ENCODE data around the gene ANKRD29. TPM values are rescaled to one million over a fixed set of nuclear protein-coding genes. Genes with fewer than 3 reads are reported as not detected.

The ANKRD29 gene
- total RNA-seq, 3 donors from 2014 or later: 1.5 to 3.3 (median 1.9) TPM

- Histone ChIP-seq H3K36me3 (ENCODE audit: low read depth) (no peaks in the 10 kb centered on the region), H3K9me3 (no peaks in the 10 kb centered on the region), H3K4me1 (ENCODE audit: low read depth) (peaks cover 4% of the 10 kb centered on the region), H3K4me3 (no peak overlapping the region)
- DNase-seq (no peak), ATAC-seq (no peak)
- TF ChIP-seq CTCF (IDR thresholded peaks at IDR 0.05): no peak
- intact Hi-C loops (cut with DNase I, micrococcal nuclease): no loop called here
Observed at GRCh38 chr18:23683155-23683554, 20.4 kb upstream of the ANKRD29 start.

- H3K4me3 ChIP-seq: no peak overlapping the region
- DNase-seq (no peak), ATAC-seq (no peak)
- H3K4me1 ChIP-seq (ENCODE audit: low read depth): peaks cover 4% of the 10 kb centered on the region
- no peaks in the 10 kb centered on the region for H3K36me3 ChIP-seq (ENCODE audit: low read depth)
- intact Hi-C loops (cut with DNase I, micrococcal nuclease): no loop called here
- TF ChIP-seq CTCF (IDR thresholded peaks at IDR 0.05): no peak
- no peaks in the 10 kb centered on the region for H3K9me3 ChIP-seq
Observed at GRCh38 chr18:23682472-23682871, 19.8 kb upstream of the ANKRD29 start.

GRCh38 chr18:23682045-23682444 lies 19.3 kb upstream of the ANKRD29 start:
- no peak for TF ChIP-seq CTCF (IDR thresholded peaks at IDR 0.05)
- ATAC-seq (no peak), DNase-seq (no peak)
- intact Hi-C loops (cut with DNase I, micrococcal nuclease): no loop called here
- no peaks in the 10 kb centered on the region for H3K9me3 ChIP-seq
- H3K4me3 ChIP-seq: no peak overlapping the region
- H3K36me3 ChIP-seq (ENCODE audit: low read depth): no peaks in the 10 kb centered on the region
- H3K4me1 ChIP-seq (ENCODE audit: low read depth): peaks cover 4% of the 10 kb centered on the region

- DNase-seq (no peak), ATAC-seq (no peak)
- Histone ChIP-seq H3K4me3 (no peak overlapping the region), H3K9me3 (no peaks in the 10 kb centered on the region), H3K36me3 (ENCODE audit: low read depth) (no peaks in the 10 kb centered on the region), H3K4me1 (ENCODE audit: low read depth) (no peaks in the 10 kb centered on the region)
- intact Hi-C loops (cut with DNase I, micrococcal nuclease): no loop called here
- TF ChIP-seq CTCF (IDR thresholded peaks at IDR 0.05): no peak
Observed at GRCh38 chr18:23675896-23676295, 13.2 kb upstream of the ANKRD29 start.

- ATAC-seq (no peak), DNase-seq (no peak)
- Histone ChIP-seq H3K4me1 (ENCODE audit: low read depth) (no peaks in the 10 kb centered on the region), H3K4me3 (no peak overlapping the region), H3K9me3 (no peaks in the 10 kb centered on the region), H3K36me3 (ENCODE audit: low read depth) (no peaks in the 10 kb centered on the region)
- no peak for TF ChIP-seq CTCF (IDR thresholded peaks at IDR 0.05)
- intact Hi-C loops (cut with DNase I, micrococcal nuclease): no loop called here
Observed at GRCh38 chr18:23675236-23675635, 12.5 kb upstream of the ANKRD29 start.

- Histone ChIP-seq H3K9me3 (no peaks in the 10 kb centered on the region), H3K4me1 (ENCODE audit: low read depth) (no peaks in the 10 kb centered on the region), H3K36me3 (ENCODE audit: low read depth) (no peaks in the 10 kb centered on the region), H3K4me3 (no peak overlapping the region)
- intact Hi-C loops (cut with DNase I, micrococcal nuclease): no loop called here
- DNase-seq (no peak), ATAC-seq (no peak)
- TF ChIP-seq CTCF (IDR thresholded peaks at IDR 0.05): no peak
Observed at GRCh38 chr18:23673725-23674124, 11.0 kb upstream of the ANKRD29 start.
